ENCODE measurements around the gene COL5A1. TPM values are rescaled to one million over a fixed set of nuclear protein-coding genes. Genes with fewer than 3 reads are reported as not detected.
A peak's percentile ranks its signal among the peaks of the same experiment; 100 is the strongest.

COL5A1 gene
- total RNA-seq, 1 experiment from 2014 or later: 5.4 TPM

- DNase-seq (ENCODE audit: low read depth): no peak
Measured at GRCh38 chr9:134737842-134738580, 96.4 kb downstream of the COL5A1 start.

GRCh38 chr9:134738869-134739659 is 97.5 kb downstream of the COL5A1 start:
- DNase-seq (ENCODE audit: low read depth): peak; percentile 61

GRCh38 chr9:134739660-134739968 is 98.0 kb downstream of the COL5A1 start:
- no peak for DNase-seq (ENCODE audit: low read depth)

- no peak for DNase-seq (ENCODE audit: low read depth)
Measured at GRCh38 chr9:134740071-134740470, 98.5 kb downstream of the COL5A1 start.

DNA sequence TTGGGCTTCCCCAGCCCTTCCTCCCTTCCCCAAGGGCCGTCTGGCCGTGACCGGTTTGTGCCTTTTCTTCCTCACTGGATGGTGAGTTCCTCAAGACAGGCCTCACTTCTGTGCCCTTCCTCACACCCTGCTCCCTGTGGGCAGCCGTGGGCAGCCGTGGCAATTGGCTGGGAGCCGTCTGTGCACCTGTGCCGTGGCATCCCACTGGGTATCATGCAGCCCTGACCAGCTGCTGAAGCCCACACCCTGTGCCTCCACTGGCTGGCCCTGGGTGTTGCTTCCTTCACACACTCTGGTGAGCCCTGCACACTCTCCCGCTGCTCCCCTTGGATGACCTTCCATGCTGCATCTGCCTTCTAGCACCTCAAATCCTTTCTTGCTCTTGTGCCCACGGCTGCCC is 100.2 kb downstream of the COL5A1 start:
- DNase-seq (ENCODE audit: low read depth): no peak

GRCh38 chr9:134742822-134743535 is 101.4 kb downstream of the COL5A1 start:
- no peak for DNase-seq (ENCODE audit: low read depth)

- DNase-seq (ENCODE audit: low read depth): no peak
Measured at GRCh38 chr9:134743853-134744252, 102.2 kb downstream of the COL5A1 start.

DNA sequence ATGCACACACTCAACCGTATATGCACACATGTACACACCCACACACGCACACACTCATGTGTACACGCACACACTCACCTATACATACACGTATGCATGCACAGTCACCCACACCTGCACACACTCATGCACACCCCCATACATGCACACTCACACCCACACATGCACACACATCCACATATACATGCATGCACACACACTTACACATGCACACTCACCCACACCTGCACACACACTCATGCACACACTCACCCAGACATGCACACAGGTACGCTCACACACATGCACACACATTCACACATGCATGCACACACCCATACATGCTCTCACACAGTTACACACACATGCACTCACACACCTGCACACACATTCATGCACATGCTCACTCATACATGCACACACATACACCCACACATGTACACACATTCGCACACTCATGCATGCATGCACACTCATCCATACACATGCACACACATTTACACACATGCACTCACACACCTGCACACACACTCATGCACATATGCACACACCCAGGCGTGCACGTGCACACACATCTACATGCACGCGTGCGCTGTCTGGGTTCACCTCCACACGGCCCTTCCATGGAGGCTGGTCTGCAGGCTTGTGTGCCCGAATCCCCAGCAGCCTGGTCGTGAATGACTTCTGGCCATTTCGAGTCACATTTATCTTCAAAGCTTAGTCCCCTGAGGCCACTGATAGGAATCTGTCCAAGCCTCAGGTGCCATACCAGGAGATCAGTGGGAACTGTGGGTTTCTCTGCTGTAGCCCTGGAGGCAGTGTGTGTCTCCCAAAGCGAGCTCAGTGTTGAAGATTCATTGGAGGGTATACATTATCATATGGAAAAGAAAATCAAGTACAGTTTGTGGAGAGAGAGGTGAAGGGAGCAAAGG is 103.0 kb downstream of the COL5A1 start:
- no peak for DNase-seq (ENCODE audit: low read depth)

- no peak for DNase-seq (ENCODE audit: low read depth)
Measured at GRCh38 chr9:134747951-134748489, 106.4 kb downstream of the COL5A1 start.

DNA sequence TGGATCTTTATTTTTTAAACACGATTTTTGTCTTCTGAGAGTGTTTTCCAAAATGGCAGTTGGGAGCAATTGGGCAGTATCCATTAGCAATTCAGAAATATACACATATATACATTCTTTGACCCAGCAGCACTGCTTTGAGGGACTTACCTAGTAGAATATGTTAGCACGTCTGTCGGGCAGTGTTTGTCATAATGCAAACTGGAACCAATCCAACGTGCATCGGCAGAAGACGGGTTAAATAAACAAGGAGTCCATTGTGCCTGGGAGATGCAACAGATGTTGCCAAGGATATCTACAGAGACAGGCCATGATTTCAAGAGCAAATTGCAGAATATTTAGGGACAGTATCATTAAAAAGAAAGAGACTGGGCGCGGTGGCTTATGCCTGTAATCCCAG is 107.0 kb downstream of the COL5A1 start:
- no peak for DNase-seq (ENCODE audit: low read depth)

DNA sequence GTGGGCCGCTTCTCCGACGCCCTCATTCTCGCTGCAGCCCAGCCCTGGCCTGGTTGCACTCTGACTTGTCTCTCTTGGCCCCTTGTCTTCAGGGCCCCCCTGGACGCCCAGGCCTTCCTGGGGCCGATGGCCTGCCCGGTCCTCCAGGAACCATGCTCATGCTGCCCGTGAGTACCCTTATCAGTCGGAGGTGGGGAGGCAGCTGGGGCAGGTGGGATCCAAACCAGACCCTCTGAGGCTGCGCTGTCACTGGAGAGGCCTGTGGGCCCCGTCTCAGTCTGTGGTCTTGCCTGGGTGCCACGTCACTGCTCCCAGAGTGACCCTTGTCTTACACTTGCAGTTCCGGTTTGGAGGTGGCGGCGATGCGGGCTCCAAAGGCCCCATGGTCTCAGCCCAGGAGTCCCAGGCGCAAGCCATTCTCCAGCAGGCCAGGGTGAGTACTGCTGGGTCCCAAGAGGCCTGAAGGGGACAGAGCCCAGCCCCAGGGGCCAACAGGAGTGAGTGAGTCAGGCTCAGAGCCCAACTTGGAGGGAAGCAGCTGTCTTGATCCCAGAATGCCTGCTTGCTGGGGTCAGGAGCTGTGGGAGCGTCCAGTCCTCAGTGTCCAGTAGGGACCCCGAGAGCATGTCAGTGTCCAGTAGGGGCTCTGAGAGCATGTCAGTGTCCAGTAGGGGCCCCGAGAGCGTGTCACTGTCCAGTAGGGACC is 109.0 kb downstream of the COL5A1 start:
- DNase-seq (ENCODE audit: low read depth): no peak

DNA sequence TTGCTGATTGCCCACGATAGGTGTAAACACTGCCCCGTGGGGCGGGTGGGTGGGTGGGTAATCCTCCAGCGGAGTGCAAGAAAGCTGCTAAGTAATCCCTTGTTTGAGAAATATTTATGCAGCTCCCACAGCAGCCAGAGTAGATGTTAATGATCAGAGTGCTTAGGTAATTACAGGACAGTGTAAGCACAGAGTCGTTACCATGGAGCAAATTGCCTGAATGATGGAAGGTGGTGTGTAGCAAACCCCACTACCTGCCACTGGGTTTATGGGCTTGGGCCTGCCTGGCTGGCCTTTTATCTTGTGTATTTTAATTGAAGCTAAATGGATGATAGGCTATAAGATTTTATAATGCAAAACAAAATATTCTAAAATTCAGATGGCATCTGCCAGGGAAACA is 110.0 kb downstream of the COL5A1 start:
- DNase-seq (ENCODE audit: low read depth): no peak

DNA sequence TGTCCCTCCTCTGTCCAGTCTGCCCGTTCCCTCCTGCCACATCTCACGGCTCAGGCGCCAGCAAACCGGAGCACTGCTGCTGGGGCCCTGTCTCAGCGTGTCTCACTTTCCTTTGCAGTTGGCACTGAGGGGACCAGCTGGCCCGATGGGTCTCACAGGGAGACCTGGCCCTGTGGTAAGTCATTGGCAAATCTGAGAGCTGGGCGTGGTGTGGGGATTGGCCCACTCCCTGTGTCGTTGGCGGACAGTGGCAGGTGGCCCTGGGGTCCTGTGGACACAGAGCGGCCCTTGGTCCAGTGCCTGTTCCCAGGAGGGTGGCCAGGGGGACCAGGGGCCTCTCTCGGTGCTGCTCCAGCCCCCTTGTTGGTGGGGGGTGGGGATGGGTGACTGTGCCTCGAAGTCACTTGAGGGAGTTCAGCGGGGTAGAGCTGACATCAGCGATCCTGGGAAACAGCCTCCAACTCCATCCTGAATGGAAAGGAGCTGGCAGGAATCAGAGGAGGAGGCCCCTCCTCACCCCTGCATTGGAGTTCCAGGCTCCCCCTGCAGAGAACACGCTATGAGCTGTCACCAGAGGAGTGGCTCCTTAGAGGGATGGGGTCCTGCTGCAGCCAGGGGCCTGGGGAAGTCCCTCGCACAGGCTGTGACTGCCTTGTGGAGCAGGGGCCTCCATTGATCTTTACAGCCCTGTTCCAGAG is 111.0 kb downstream of the COL5A1 start:
- DNase-seq (ENCODE audit: low read depth): no peak

- no peak for DNase-seq (ENCODE audit: low read depth)
Measured at GRCh38 chr9:134753191-134753590, 111.6 kb downstream of the COL5A1 start.

GRCh38 chr9:134755221-134755907 is 113.8 kb downstream of the COL5A1 start:
- no peak for DNase-seq (ENCODE audit: low read depth)

GRCh38 chr9:134756098-134756497 is 114.5 kb downstream of the COL5A1 start:
- no peak for DNase-seq (ENCODE audit: low read depth)

GRCh38 chr9:134757216-134757975 is 115.8 kb downstream of the COL5A1 start:
- no peak for DNase-seq (ENCODE audit: low read depth)

DNA sequence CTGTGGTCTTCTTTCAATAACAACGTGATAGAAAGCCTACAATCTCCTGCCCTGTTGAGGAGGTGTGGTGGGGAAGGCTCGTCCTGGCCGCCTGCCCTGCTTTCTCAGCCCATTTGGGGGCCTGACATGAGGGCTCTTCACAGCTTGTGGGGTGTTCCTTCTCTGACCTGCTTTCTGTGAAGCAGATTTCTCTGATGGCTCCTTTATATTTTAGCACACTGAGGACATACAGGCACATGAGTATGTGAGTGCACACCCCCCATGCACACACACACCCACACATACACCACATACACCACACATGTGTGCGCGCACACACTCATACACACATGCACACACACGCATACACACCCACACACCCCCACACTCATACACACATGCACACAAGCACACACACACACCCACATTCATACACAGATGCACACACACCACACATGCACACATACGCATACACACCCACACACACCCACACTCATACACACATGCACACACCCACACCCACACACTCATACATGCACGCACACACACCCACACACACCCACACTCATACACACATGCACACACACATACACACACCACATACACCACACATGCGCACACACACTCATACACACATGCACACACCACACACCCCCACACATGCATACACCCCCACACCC is 117.5 kb downstream of the COL5A1 start:
- no peak for DNase-seq (ENCODE audit: low read depth)

Measured in HT1080 (cell line).